HCT116 (cell line): ENCODE data around the gene NPLOC4. TPM values are rescaled to one million over a fixed set of nuclear protein-coding genes. Genes with fewer than 3 reads are reported as not detected.

Experiments used
- ATAC-seq: fragments of 200-7000 bp; cut with Tn5 transposase; 2 replicates; pipeline ENCODE4 v1.9.1; 2020; ENCODE audit warnings: mild to moderate bottlenecking, moderate library complexity
- BruUV-seq: library from RNA; stranded (reverse); fragments of 400-500 nt; replicated peaks from 2 replicates; lab custom pipeline; 2021; lab: Mats Ljungman, UMichigan
- CTCF ChIA-PET: fragments of 300-600 bp; sonication (Branson Sonifier 250); formaldehyde crosslinking; loops from one replicate; lab custom pipeline; 2021; ENCODE audit warnings: antibody characterized with exemption; lab: Charles Lee
- POLR2A ChIA-PET: fragments of 300-600, 350-600 bp; sonication (Branson Sonifier 250); formaldehyde crosslinking; loops from one replicate; lab custom pipeline; 2021; ENCODE audit warnings: antibody characterized with exemption; lab: Charles Lee
- RAD21 ChIA-PET, 2 experiments: fragments of 300-600 bp; sonication (Branson Sonifier 250); formaldehyde crosslinking; loops; one replicate each; lab custom pipeline; 2023; ENCODE audit warnings: low total read pairs in 2 of 2; ENCODE audit not compliant: uncharacterized antibody in 2 of 2, unreplicated experiment in 2 of 2, low non-redundant PET in 1 of 2; lab: Charles Lee
- DNase-seq: peaks from one replicate; pipeline ENCODE4 v3.0.0-alpha.2; 2010; ENCODE audit warnings: low read depth, low spot score
- H2AFZ ChIP-seq: fragments of 200-600 bp; shearing (Covaris generic), sonication (generic); 2 replicates; pipeline ENCODE4 v1.6.1; 2017; ENCODE audit warnings: low read depth, mixed run types, mixed read lengths, antibody characterized with exemption, low read length; ENCODE audit not compliant: poor library complexity, severe bottlenecking
- H3K27ac ChIP-seq: 2 replicates; pipeline ENCODE4 v1.5.1; 2012; ENCODE audit warnings: low read depth, low read length
- H3K27me3 ChIP-seq: fragments of 200-600 bp; sonication (generic); 2 replicates; pipeline ENCODE4 v1.6.1; 2016; ENCODE audit warnings: mixed run types, low read length, mixed read lengths; ENCODE audit not compliant: insufficient read depth
- H3K36me3 ChIP-seq, 2 experiments: fragments of 200-500 bp in 1 of 2; fragments of 200-600 bp in 1 of 2; sonication (Bioruptor generic) in 1 of 2; sonication (generic) in 1 of 2; 2 replicates each; pipeline versions ENCODE4 v1.5.1 to v1.6.1; 2014 to 2016; ENCODE audit warnings: low read length in 2 of 2, inconsistent platforms in 1 of 2, mixed read lengths in 1 of 2, mixed run types in 1 of 2; ENCODE audit not compliant: insufficient read depth in 2 of 2, control insufficient read depth in 1 of 2
- H3K4me1 ChIP-seq, 2 experiments: fragments of 200-600 bp in 1 of 2; sonication (generic) in 1 of 2; 2 replicates each; pipeline versions ENCODE4 v1.5.1 to v1.6.1; 2012 to 2017; ENCODE audit warnings: low read length in 2 of 2, inconsistent platforms in 1 of 2, mild to moderate bottlenecking in 1 of 2, mixed read lengths in 1 of 2, mixed run types in 1 of 2, moderate library complexity in 1 of 2; ENCODE audit not compliant: insufficient read depth in 2 of 2, control insufficient read depth in 1 of 2
- H3K4me2 ChIP-seq: fragments of 200-600 bp; sonication (generic); 2 replicates; pipeline ENCODE4 v1.6.1; 2017; ENCODE audit warnings: mixed run types, low read length, mixed read lengths
- H3K4me3 ChIP-seq, 2 experiments: fragments of 200-600 bp in 1 of 2; sonication (generic) in 1 of 2; replicated peaks in 1 of 2; 2 replicates each; pipeline ENCODE4 v1.5.1; 2011 to 2016; ENCODE audit warnings: low read length in 2 of 2, control low read depth in 1 of 2, low read depth in 1 of 2, mild to moderate bottlenecking in 1 of 2, mixed read lengths in 1 of 2, mixed run types in 1 of 2
- H3K79me2 ChIP-seq: fragments of 200-600 bp; sonication (generic); 2 replicates; pipeline ENCODE4 v1.6.1; 2017; ENCODE audit warnings: mild to moderate bottlenecking, mixed run types, low read length, moderate library complexity, mixed read lengths; ENCODE audit not compliant: insufficient read depth
- H3K9ac ChIP-seq: fragments of 200-600 bp; sonication (generic); 2 replicates; pipeline ENCODE4 v1.6.1; 2016; ENCODE audit warnings: low read length, mixed read lengths
- H3K9me2 ChIP-seq: fragments of 200-600 bp; sonication (generic), shearing (Covaris generic); 2 replicates; pipeline ENCODE4 v1.6.1; 2017; ENCODE audit warnings: mixed run types, mild to moderate bottlenecking, moderate library complexity; ENCODE audit not compliant: insufficient read depth
- H3K9me3 ChIP-seq, 2 experiments: fragments of 200-500 bp in 1 of 2; fragments of 200-600 bp in 1 of 2; sonication (Bioruptor generic) in 1 of 2; sonication (generic) in 1 of 2; 2 replicates each; pipeline ENCODE4 v1.6.1; 2014 to 2017; ENCODE audit warnings: low read length in 2 of 2, mixed read lengths in 2 of 2, inconsistent platforms in 1 of 2, low read depth in 1 of 2, mild to moderate bottlenecking in 1 of 2, mixed run types in 1 of 2, moderate library complexity in 1 of 2; ENCODE audit not compliant: control insufficient read depth in 1 of 2, insufficient read depth in 1 of 2
- H4K20me1 ChIP-seq: fragments of 200-600 bp; sonication (generic), shearing (Covaris generic); 2 replicates; pipeline ENCODE4 v1.6.1; 2017; ENCODE audit warnings: mixed run types, mild to moderate bottlenecking, moderate library complexity; ENCODE audit not compliant: insufficient read depth
- EZH2phosphoT487 ChIP-seq: fragments of 200-600 bp; IDR thresholded peaks from 2 replicates; pipeline ENCODE4 v1.6.1; 2018; ENCODE audit warnings: antibody characterized with exemption, borderline replicate concordance
- SIN3A ChIP-seq: IDR thresholded peaks from 2 replicates; pipeline ENCODE4 v1.6.1; 2012; ENCODE audit warnings: low read depth
- SRF ChIP-seq: IDR thresholded peaks from 2 replicates; pipeline ENCODE4 v1.6.1; 2012; ENCODE audit warnings: low read depth
- TCF7L2 ChIP-seq: IDR thresholded peaks from 2 replicates; pipeline ENCODE4 v1.7.0; 2011; ENCODE audit warnings: borderline replicate concordance, inconsistent platforms; ENCODE audit not compliant: insufficient read depth, insufficient read length; ENCODE audit errors: extremely low read depth
- YY1 ChIP-seq: IDR thresholded peaks from 2 replicates; pipeline ENCODE4 v1.6.1; 2011; ENCODE audit warnings: low read length, low read depth, moderate library complexity, mild to moderate bottlenecking; ENCODE audit not compliant: insufficient replicate concordance; ENCODE audit errors: extremely low read depth
- intact Hi-C: fragments of 100-400 bp; cut with micrococcal nuclease; formaldehyde crosslinking; loops from 2 replicates; pipeline ENCODE4 v1.10.0; 2022
- total RNA-seq: library from RNA; stranded (reverse); gene quantifications from one replicate; pipeline ENCODE4 v1.2.1, GENCODE V29; 2021; ENCODE audit not compliant: unreplicated experiment
- TF ChIP-seq, protein P1 (sequence below): IDR thresholded peaks from 2 replicates; pipeline ENCODE4 v1.6.1; 2011; ENCODE audit warnings: mild to moderate bottlenecking, low read length, moderate library complexity; ENCODE audit not compliant: insufficient replicate concordance; ENCODE audit errors: extremely low read depth

The NPLOC4 gene
- total RNA-seq, 1 experiment from 2014 or later = 137 TPM

DNA sequence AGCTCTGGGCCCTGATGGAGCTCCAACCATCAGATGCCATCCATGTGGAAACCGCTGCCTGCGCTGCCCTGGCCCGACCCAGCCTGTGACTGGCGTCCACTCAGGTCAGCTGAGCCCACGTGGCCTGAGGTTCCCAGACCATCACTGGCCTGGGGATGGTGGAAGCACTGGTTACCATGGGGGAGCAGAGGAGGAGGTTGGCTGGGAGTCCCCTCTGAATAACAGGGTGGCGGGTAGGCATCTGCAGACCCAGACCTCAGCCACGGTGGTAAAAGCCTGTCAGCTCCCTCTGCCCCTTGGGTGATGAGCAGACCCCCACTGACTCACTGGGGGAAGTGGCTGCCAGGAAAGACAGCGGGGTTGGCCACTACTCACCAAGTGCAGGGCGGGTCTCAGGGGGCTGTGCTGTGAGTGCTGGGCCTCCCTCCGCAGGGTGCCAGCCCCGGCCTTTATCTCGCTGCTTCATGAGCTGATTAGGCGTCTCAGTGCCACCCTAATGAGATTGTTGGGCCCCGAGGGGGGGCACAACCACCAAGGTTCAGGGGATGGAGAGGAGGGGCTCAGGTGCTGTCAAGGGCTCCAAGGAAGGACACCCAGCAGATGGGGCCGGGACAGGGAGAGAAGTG, 19.3 kb upstream of the NPLOC4 start, which contains the start of gene PDE6G:
TSS of gene PDE6G (minus strand) at position 425 of the 626 bp plus-strand sequence. CDS start 3,237 bp downstream, outside the sequence.
- intact Hi-C loops = no loop called here
- Histone ChIP-seq H3K9ac (no peak within 1 kb of the TSS), H3K4me3 (no peak within 1 kb of the TSS), H3K27me3 (no peaks in the 10 kb centered on the region), H3K9me3 (no peaks in the 10 kb centered on the region), H3K36me3 (no peaks in the 10 kb centered on the region), H3K4me2 (no peak within 1 kb of the TSS), H3K79me2 (no peaks in the 10 kb centered on the region), H3K4me1 (peaks cover 7 to 15% of the 10 kb centered on the region in 2 experiments; a peak in 3 of 4 replicates), H2AFZ (no peak within 1 kb of the TSS), H3K9me2 (no peaks in the 10 kb centered on the region), H3K27ac (no peak within 1 kb of the TSS), H4K20me1 (no peaks in the 10 kb centered on the region)
- TF ChIP-seq YY1 = no peak
- no peak for TF ChIP-seq TCF7L2
- no peak for TF ChIP-seq SRF
- TF ChIP-seq, protein P1, sequence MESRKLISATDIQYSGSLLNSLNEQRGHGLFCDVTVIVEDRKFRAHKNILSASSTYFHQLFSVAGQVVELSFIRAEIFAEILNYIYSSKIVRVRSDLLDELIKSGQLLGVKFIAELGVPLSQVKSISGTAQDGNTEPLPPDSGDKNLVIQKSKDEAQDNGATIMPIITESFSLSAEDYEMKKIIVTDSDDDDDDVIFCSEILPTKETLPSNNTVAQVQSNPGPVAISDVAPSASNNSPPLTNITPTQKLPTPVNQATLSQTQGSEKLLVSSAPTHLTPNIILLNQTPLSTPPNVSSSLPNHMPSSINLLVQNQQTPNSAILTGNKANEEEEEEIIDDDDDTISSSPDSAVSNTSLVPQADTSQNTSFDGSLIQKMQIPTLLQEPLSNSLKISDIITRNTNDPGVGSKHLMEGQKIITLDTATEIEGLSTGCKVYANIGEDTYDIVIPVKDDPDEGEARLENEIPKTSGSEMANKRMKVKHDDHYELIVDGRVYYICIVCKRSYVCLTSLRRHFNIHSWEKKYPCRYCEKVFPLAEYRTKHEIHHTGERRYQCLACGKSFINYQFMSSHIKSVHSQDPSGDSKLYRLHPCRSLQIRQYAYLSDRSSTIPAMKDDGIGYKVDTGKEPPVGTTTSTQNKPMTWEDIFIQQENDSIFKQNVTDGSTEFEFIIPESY = no peak
- no peak for TF ChIP-seq EZH2phosphoT487
- no peak for TF ChIP-seq SIN3A
- ChIA-PET CTCF (no interaction called here), RAD21 (no interaction called here), POLR2A (interaction anchor here (1.2 kb wide), 1 partner anchor 9 kb away, joined by 5 read pairs; no protein-coding TSS in a partner anchor)
- ATAC-seq (no peak), DNase-seq (no peak)
- no TSS peak for BruUV-seq
